ENCODE results near the gene KCTD13. TPM values are rescaled to one million over a fixed set of nuclear protein-coding genes. Genes with fewer than 3 reads are reported as not detected.

KCTD13 gene
- polyA plus RNA-seq, result 11.7 and 17.7 TPM in 2 replicates

GRCh38 chr16:29925781-29926710, at the start of gene KCTD13:
Gene KCTD13 (minus strand): TSS chr16:29926226. CDS start chr16:29926033, 193 bp downstream.

GRCh38 chr16:29973384-29974246, 47.6 kb upstream of the KCTD13 start, which contains the start of gene TAOK2:
Gene TAOK2 (plus strand): TSS chr16:29973868. CDS start chr16:29977773, 3,905 bp downstream.

GRCh38 chr16:29961479-29962343, 35.7 kb upstream of the KCTD13 start, which contains the start of gene TMEM219:
Gene TMEM219 (plus strand): TSS chr16:29962079. CDS start chr16:29963144, 1,065 bp downstream.

DNA sequence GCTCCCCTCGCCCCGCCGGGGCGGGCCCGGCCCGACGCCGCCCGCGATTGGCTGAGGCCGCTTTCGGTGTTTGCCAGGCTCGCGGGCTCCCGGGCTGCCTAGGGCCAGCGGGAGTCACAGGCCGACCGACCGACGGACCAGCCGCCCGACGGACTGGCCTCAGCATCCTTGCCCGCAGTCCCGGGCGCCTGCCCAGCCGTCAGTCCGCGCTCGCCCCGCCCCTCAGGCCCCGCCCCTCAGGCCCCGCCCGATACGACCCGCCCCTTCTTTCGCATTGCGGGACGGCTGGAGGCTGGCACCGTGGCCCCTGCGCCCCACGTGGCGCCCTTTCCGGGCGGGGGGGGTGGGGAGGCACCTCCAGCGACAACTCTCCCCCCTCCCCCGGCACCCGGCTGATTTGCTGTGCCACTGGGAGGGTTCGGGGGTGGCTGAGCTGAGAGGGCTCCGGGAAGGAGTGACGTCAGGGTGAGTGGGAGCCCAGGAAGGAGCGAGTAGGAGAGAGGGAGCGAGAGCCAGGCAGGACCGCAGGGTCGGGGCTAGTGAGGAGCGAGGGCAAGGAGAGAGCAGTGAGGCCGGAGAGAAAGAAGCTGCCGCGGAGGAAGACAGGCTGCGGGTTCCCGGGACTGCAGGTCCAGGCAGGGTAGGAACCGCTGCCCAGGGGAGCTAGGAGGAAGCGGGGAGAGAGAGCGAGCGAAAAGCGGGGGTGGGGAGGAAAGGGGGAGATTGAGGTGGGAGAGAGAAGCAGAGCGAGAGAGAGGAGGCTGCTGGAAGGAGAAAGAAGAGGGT, 25.7 kb downstream of the KCTD13 start, which contains the start of gene ASPHD1:
TSS of gene ASPHD1 (plus strand) at position 387 of the 786 bp plus-strand sequence. CDS start 484 bp downstream, outside the sequence.

GRCh38 chr16:29899516-29900101, 26.4 kb downstream of the KCTD13 start, which contains the start of gene SEZ6L2:
Gene SEZ6L2 (minus strand): TSS chr16:29899550. CDS start chr16:29899019, 531 bp downstream.

DNA sequence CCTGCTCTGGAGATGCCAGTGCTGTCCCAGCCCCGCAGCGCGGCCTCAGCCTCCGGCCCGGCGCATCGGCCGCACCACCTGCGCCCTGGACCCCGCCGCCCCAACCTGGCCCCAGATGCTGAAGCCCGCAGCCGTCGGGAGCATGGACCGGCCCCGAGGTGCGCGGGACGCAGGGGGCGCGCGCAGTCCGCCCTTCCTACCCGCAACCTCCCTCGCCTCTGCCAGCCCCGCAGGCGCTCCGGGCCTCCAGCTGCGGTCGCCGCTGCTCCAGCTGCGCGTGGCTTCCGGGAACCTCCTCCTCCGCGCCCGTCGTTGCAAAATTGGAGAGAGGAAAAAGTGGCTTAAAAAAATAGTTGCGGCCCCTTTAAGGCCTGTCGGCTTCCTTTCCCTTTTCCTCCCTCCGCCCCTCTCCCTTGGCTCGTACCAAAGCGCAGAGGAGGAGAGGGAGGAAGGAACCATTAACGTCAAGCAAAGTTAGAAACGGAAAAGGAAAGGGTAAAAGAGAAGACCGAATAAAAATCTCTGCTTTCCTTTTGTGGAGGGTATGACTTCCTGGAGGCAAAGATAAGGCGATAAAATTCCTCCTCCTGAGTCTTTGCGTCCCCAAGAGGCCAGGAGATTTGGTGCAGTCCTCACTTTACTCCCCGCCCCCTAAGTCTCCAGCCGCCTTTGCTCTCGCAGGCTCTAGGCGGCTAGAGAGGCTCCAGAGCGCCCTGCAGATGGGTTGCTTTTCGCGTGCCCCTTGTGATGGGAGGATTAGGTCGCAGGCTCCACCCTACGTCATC, 63.0 kb downstream of the KCTD13 start, which contains the start of gene CDIPT:
TSS of gene CDIPT (minus strand) at position 343 of the 785 bp plus-strand sequence. CDS start 369 bp downstream, outside the sequence.

Other genes starting within 250 kb of the KCTD13 start
- gene QPRT, start 247.0 kb downstream of the KCTD13 start, polyA plus RNA-seq, result 1.3 and 2.5 TPM in 2 replicates
- gene C16orf54, start 180.2 kb downstream of the KCTD13 start, polyA plus RNA-seq, result not detected in 2 replicates
- gene ZG16, start 148.0 kb downstream of the KCTD13 start, polyA plus RNA-seq, result not detected in 2 replicates
- 19.1 and 28.6 TPM in 2 replicates for gene KIF22, start 135.5 kb downstream of the KCTD13 start, polyA plus RNA-seq
- 2.0 and 5.5 TPM in 2 replicates for gene MAZ, start 119.7 kb downstream of the KCTD13 start, polyA plus RNA-seq
- 0.83 and 7.5 TPM in 2 replicates for gene PRRT2, start 114.0 kb downstream of the KCTD13 start, polyA plus RNA-seq
- 5.4 and 6.4 TPM in 2 replicates for gene PAGR1, start 110.1 kb downstream of the KCTD13 start, polyA plus RNA-seq
- 0.56 and 0.76 TPM in 2 replicates for gene MVP, start 105.8 kb downstream of the KCTD13 start, polyA plus RNA-seq
- 38.9 and 58.0 TPM in 2 replicates for gene CDIPT, start 63.0 kb downstream of the KCTD13 start, polyA plus RNA-seq
- gene SEZ6L2, start 26.7 kb downstream of the KCTD13 start, polyA plus RNA-seq, result 97.4 and 138 TPM in 2 replicates
- 5.0 and 9.3 TPM in 2 replicates for gene ASPHD1, start 25.7 kb downstream of the KCTD13 start, polyA plus RNA-seq
- 19.7 TPM in 2 replicates for gene TMEM219, start 35.9 kb upstream of the KCTD13 start, polyA plus RNA-seq
- 0.43 and 0.56 TPM in 2 replicates for gene TAOK2, start 47.6 kb upstream of the KCTD13 start, polyA plus RNA-seq
- 3.3 and 6.6 TPM in 2 replicates for gene HIRIP3, start 69.4 kb upstream of the KCTD13 start, polyA plus RNA-seq
- gene INO80E, start 70.0 kb upstream of the KCTD13 start, polyA plus RNA-seq, result 0.06 and 1.5 TPM in 2 replicates
- 2.3 and 11.0 TPM in 2 replicates for gene DOC2A, start 84.8 kb upstream of the KCTD13 start, polyA plus RNA-seq
- gene C16orf92, start 97.0 kb upstream of the KCTD13 start, polyA plus RNA-seq, result 0.36 TPM in 2 replicates
- 0.71 TPM in 1 of 2 replicates, not detected in the other for gene TLCD3B, start 105.0 kb upstream of the KCTD13 start, polyA plus RNA-seq
- gene ALDOA, start 139.5 kb upstream of the KCTD13 start, polyA plus RNA-seq, result 1,138 and 1,179 TPM in 2 replicates
- gene PPP4C, start 149.8 kb upstream of the KCTD13 start, polyA plus RNA-seq, result 4.2 and 17.0 TPM in 2 replicates
- gene TBX6, start 165.7 kb upstream of the KCTD13 start, polyA plus RNA-seq, result not detected in 2 replicates
- 32.2 and 52.7 TPM in 2 replicates for gene YPEL3, start 170.0 kb upstream of the KCTD13 start, polyA plus RNA-seq
- not detected in 2 replicates for gene GDPD3, start 187.3 kb upstream of the KCTD13 start, polyA plus RNA-seq
- 2.5 and 13.5 TPM in 2 replicates for gene MAPK3, start 197.0 kb upstream of the KCTD13 start, polyA plus RNA-seq

Data from Purkinje cell (primary cell).